GM19397 (cell line): ENCODE results near the gene BOK.
"Not testable (repeated sequence)": the region's sequence is repeated elsewhere in the genome, so short reads cannot be mapped to it uniquely, and the experiment has no call there.

Source experiments
- ATAC-seq: cut with Tn5 transposase; IDR thresholded peaks from one replicate; pipeline ENCODE4 v1.9.1; 2021; ENCODE audit warnings: mild to moderate bottlenecking, moderate library complexity; ENCODE audit not compliant: unreplicated experiment

Gene BOK

GRCh38 chr2:241554610-241555322, 3.8 kb upstream of the BOK start:
- no peak for ATAC-seq

GRCh38 chr2:241555711-241556110, 2.8 kb upstream of the BOK start:
- ATAC-seq: no peak

- no peak for ATAC-seq
These were observed 1.8 kb upstream of the BOK start for GRCh38 chr2:241556746-241557145.

- ATAC-seq: no peak
These were observed 997 bp downstream of the BOK start for GRCh38 chr2:241559323-241560161.

- no peak for ATAC-seq
These were observed 1.8 kb downstream of the BOK start for GRCh38 chr2:241560162-241560882.

GRCh38 chr2:241560883-241561474, 2.4 kb downstream of the BOK start:
- ATAC-seq: no peak

- no peak for ATAC-seq
These were observed 3.3 kb downstream of the BOK start for GRCh38 chr2:241561832-241562231.

- ATAC-seq: no peak
These were observed 3.8 kb downstream of the BOK start for GRCh38 chr2:241562269-241562891.

- no peak for ATAC-seq
These were observed 4.5 kb downstream of the BOK start for GRCh38 chr2:241563031-241563507.

- ATAC-seq: no peak
These were observed 5.0 kb downstream of the BOK start for GRCh38 chr2:241563571-241563980.

GRCh38 chr2:241563981-241564595, 5.5 kb downstream of the BOK start:
- no peak for ATAC-seq

- no peak for ATAC-seq
These were observed 6.3 kb downstream of the BOK start for GRCh38 chr2:241564596-241565410.

GRCh38 chr2:241565411-241565810, 6.9 kb downstream of the BOK start:
- no peak for ATAC-seq

- not testable (repeated sequence) for ATAC-seq
These were observed 7.5 kb downstream of the BOK start for GRCh38 chr2:241566021-241566420.

GRCh38 chr2:241566468-241566867, 7.9 kb downstream of the BOK start:
- ATAC-seq: no peak

GRCh38 chr2:241567266-241567665, 8.7 kb downstream of the BOK start:
- ATAC-seq: not testable (repeated sequence)

- no peak for ATAC-seq
These were observed 9.2 kb downstream of the BOK start for GRCh38 chr2:241567776-241568175.

GRCh38 chr2:241568726-241569125, 10.2 kb downstream of the BOK start:
- no peak for ATAC-seq

- ATAC-seq: no peak
These were observed 11.3 kb downstream of the BOK start for GRCh38 chr2:241569831-241570281.
